Common myeloid progenitor, CD34-positive (primary cell): ENCODE results near the gene NR4A3.

Experiments used
- CTCF ChIA-PET: fragments of 350-600 bp; sonication (Branson Sonifier 250); formaldehyde crosslinking; loops from one replicate; lab custom pipeline; 2021; ENCODE audit warnings: antibody characterized with exemption; lab: Charles Lee
- POLR2A ChIA-PET: fragments of 350-600 bp; sonication (Branson Sonifier 250); formaldehyde crosslinking; loops from one replicate; lab custom pipeline; 2021; ENCODE audit warnings: antibody characterized with exemption; lab: Charles Lee
- DNase-seq, 3 donors: peaks; one replicate each; pipeline versions ENCODE4 v3.0.0 to v3.0.0-alpha.2; 2013
- H3K27ac ChIP-seq, 2 experiments: 1 replicate in 1 of 2; 2 replicates in 1 of 2; pipeline ENCODE4 v1.7.0; 2013; ENCODE audit warnings: inconsistent platforms in 2 of 2, low read length in 2 of 2, mild to moderate bottlenecking in 2 of 2, low read depth in 1 of 2, moderate library complexity in 1 of 2; ENCODE audit not compliant: severe bottlenecking in 2 of 2, insufficient read depth in 1 of 2, poor library complexity in 1 of 2
- H3K27me3 ChIP-seq, 5 experiments: replicated peaks in 2 of 5; 1 replicate in 3 of 5; 2 replicates in 2 of 5; pipeline versions ENCODE4 v1.6.1 to v1.7.0; 2013; ENCODE audit warnings: low read length in 4 of 5, mild to moderate bottlenecking in 2 of 5, moderate library complexity in 2 of 5, inconsistent platforms in 1 of 5; ENCODE audit not compliant: insufficient read depth in 5 of 5, control insufficient read depth in 4 of 5
- H3K36me3 ChIP-seq, 4 experiments: 1 replicate in 2 of 4; 2 replicates in 2 of 4; pipeline versions ENCODE4 v1.6.1 to v1.7.0; 2013; ENCODE audit warnings: low read length in 3 of 4, control low read depth in 1 of 4, mild to moderate bottlenecking in 1 of 4; ENCODE audit not compliant: control insufficient read depth in 4 of 4, insufficient read depth in 4 of 4
- H3K4me1 ChIP-seq, 4 experiments: 1 replicate in 3 of 4; 2 replicates in 1 of 4; pipeline versions ENCODE4 v1.6.1 to v1.7.1; 2013; ENCODE audit warnings: low read length in 3 of 4, mild to moderate bottlenecking in 3 of 4, control low read depth in 1 of 4, inconsistent platforms in 1 of 4, moderate library complexity in 1 of 4; ENCODE audit not compliant: control insufficient read depth in 4 of 4, insufficient read depth in 4 of 4; ENCODE audit errors: control extremely low read depth in 1 of 4
- H3K4me3 ChIP-seq, 7 experiments: 1 replicate in 4 of 7; 2 replicates in 3 of 7; pipeline versions ENCODE4 v1.5.1 to v1.7.0; 2013; ENCODE audit warnings: mild to moderate bottlenecking in 7 of 7, low read length in 6 of 7, moderate library complexity in 6 of 7, inconsistent platforms in 2 of 7, low read depth in 2 of 7, control low read depth in 1 of 7; ENCODE audit not compliant: insufficient read depth in 4 of 7, control insufficient read depth in 1 of 7; ENCODE audit errors: extremely low read depth in 1 of 7
- H3K9me3 ChIP-seq, 5 experiments: 1 replicate in 4 of 5; 2 replicates in 1 of 5; pipeline versions ENCODE4 v1.6.1 to v1.7.1; 2013; ENCODE audit warnings: low read length in 4 of 5, mild to moderate bottlenecking in 2 of 5, inconsistent platforms in 1 of 5, low read depth in 1 of 5, moderate library complexity in 1 of 5; ENCODE audit not compliant: control insufficient read depth in 4 of 5, insufficient read depth in 2 of 5; ENCODE audit errors: control extremely low read depth in 1 of 5
- WGBS: methylation state at CpG from one replicate; pipeline ENCODE4 v1.1.5; 2013; ENCODE audit not compliant: insufficient coverage; 5-methylcytosine and 5-hydroxymethylcytosine counted together

Gene NR4A3

GRCh38 chr9:99819856-99820684 lies 1.6 kb upstream of the NR4A3 start:
- H3K9me3 ChIP-seq: no peaks in the 10 kb centered on the region
- H3K27me3 ChIP-seq: peaks cover 0 to 29% (median 14%) of the 10 kb centered on the region in 5 experiments
- WGBS: 0% methylated on average over 32 of the region's 81 CpGs
- H3K4me1 ChIP-seq: peaks cover 14 to 59% (median 56%) of the 10 kb centered on the region in 4 experiments
- POLR2A ChIA-PET: interaction anchor here (0.7 to 1.7 kb wide), 6 partner anchors 9 to 598 kb away, joined by 3 to 13 read pairs (median 5); partner anchors contain the start of genes ALG2, SEC61B and STX17
- CTCF ChIA-PET: interaction anchor here (1.0 to 1.3 kb wide), 5 partner anchors 9 to 598 kb away, joined by 3 to 6 read pairs (median 3); partner anchors contain the start of genes ALG2, SEC61B and STX17
- H3K36me3 ChIP-seq: no peaks in the 10 kb centered on the region
- DNase-seq: peak; percentile 96 to 98 (median 98)
- H3K4me3 ChIP-seq: peak overlapping the region; percentile 73 to 94 (median 82)
- peak overlapping the region; percentile 86 to 92 for H3K27ac ChIP-seq

- peak overlapping the region; percentile 62 to 94 (median 82) for H3K4me3 ChIP-seq
- peaks cover 0 to 36% (median 16%) of the 10 kb centered on the region in 5 experiments for H3K27me3 ChIP-seq
- peak; percentile 78 to 92 (median 87) for DNase-seq
- ChIA-PET CTCF (interaction anchor here (1.0 to 1.6 kb wide), 5 partner anchors 10 to 636 kb away, joined by 3 to 6 read pairs (median 3); partner anchors contain the start of genes ALG2 and SEC61B), POLR2A (interaction anchor here (0.6 to 2.1 kb wide), 6 partner anchors 8 to 636 kb away, joined by 3 to 12 read pairs (median 5); partner anchors contain the start of gene STX17)
- peak overlapping the region in 1 of 2 experiments; percentile 71 for H3K27ac ChIP-seq
- peaks cover 17 to 67% (median 64%) of the 10 kb centered on the region in 4 experiments for H3K4me1 ChIP-seq
- 0% methylated on average over 24 of the region's 28 CpGs for WGBS
- H3K9me3 ChIP-seq: no peaks in the 10 kb centered on the region
- H3K36me3 ChIP-seq: no peaks in the 10 kb centered on the region
Observed at GRCh38 chr9:99820685-99821395, 845 bp upstream of the NR4A3 start.

- no peak overlapping the region for H3K27ac ChIP-seq
- peak overlapping the region; percentile 62 to 94 (median 82) for H3K4me3 ChIP-seq
- DNase-seq: peak in 2 of 3 donors; percentile 72 to 78
- CTCF ChIA-PET: interaction anchor here (0.6 to 1.6 kb wide), 5 partner anchors 8 to 637 kb away, joined by 3 to 6 read pairs (median 3); no protein-coding TSS in a partner anchor
- H3K4me1 ChIP-seq: peaks cover 20 to 72% (median 67%) of the 10 kb centered on the region in 4 experiments
- H3K9me3 ChIP-seq: no peaks in the 10 kb centered on the region
- no peaks in the 10 kb centered on the region for H3K36me3 ChIP-seq
- 0% methylated on average over 46 of the region's 51 CpGs for WGBS
- POLR2A ChIA-PET: interaction anchor here (0.5 to 2.1 kb wide), 3 partner anchors 26 to 637 kb away, joined by 3 to 12 read pairs (median 10); partner anchors contain the start of gene STX17
- peaks cover 11 to 51% (median 26%) of the 10 kb centered on the region in 5 experiments for H3K27me3 ChIP-seq
Observed at GRCh38 chr9:99822109-99822805, 572 bp downstream of the NR4A3 start.

- no peaks in the 10 kb centered on the region for H3K9me3 ChIP-seq
- H3K4me3 ChIP-seq: peak overlapping the region; percentile 62 to 94 (median 82)
- ChIA-PET CTCF (interaction anchor here (1.1 kb wide), 1 partner anchor 554 kb away, joined by 6 read pairs; no protein-coding TSS in a partner anchor), POLR2A (interaction anchor here (0.5 to 2.1 kb wide), 3 partner anchors 25 to 401 kb away, joined by 3 to 12 read pairs (median 4); partner anchors contain the start of gene STX17)
- peaks cover 11 to 58% (median 33%) of the 10 kb centered on the region in 5 experiments for H3K27me3 ChIP-seq
- WGBS: 0% methylated on average over 34 of the region's 40 CpGs
- H3K36me3 ChIP-seq: no peaks in the 10 kb centered on the region
- H3K27ac ChIP-seq: no peak overlapping the region
- DNase-seq: peak in 1 of 3 donors; percentile 36
- H3K4me1 ChIP-seq: peaks cover 20 to 72% (median 67%) of the 10 kb centered on the region in 4 experiments
Observed at GRCh38 chr9:99822806-99823591, 1.3 kb downstream of the NR4A3 start.

- Histone ChIP-seq H3K27ac (no peak overlapping the region), H3K27me3 (peaks cover 11 to 66% (median 37%) of the 10 kb centered on the region in 5 experiments), H3K36me3 (no peaks in the 10 kb centered on the region), H3K9me3 (no peaks in the 10 kb centered on the region), H3K4me3 (peak overlapping the region; percentile 62 to 94 (median 82)), H3K4me1 (peaks cover 16 to 72% (median 68%) of the 10 kb centered on the region in 4 experiments)
- ChIA-PET POLR2A (interaction anchor here (0.6 to 0.9 kb wide), 2 partner anchors 400 to 642 kb away, joined by 3 to 4 read pairs; no protein-coding TSS in a partner anchor), CTCF (interaction anchor here (0.8 to 2.5 kb wide), 10 partner anchors 11 to 524 kb away, joined by 3 to 10 read pairs (median 5); no protein-coding TSS in a partner anchor)
- WGBS: under 1% methylated on average over 36 of the region's 47 CpGs
- DNase-seq: peak in 2 of 3 donors; percentile 70 to 79
Observed at GRCh38 chr9:99823681-99824377, 2.1 kb downstream of the NR4A3 start.
